ENCODE data around the gene ABL2. TPM values are rescaled to one million over a fixed set of nuclear protein-coding genes. Genes with fewer than 3 reads are reported as not detected.

The ABL2 gene
- total RNA-seq, 1 donor from 2014 or later = 35.8 TPM

- Histone ChIP-seq H3K36me3 (ENCODE audit: control insufficient read depth, insufficient read depth, low read length) (peaks cover 10% of the 10 kb centered on the region), H3K27me3 (ENCODE audit: control insufficient read depth, insufficient read depth, low read length) (no peaks in the 10 kb centered on the region), H3K4me3 (ENCODE audit: low read depth, low read length) (no peak overlapping the region)
- FAIRE-seq (no peak), DNase-seq (ENCODE audit: low read depth) (no peak)
- no peak for TF ChIP-seq CTCF (IDR thresholded peaks at IDR 0.05; ENCODE audit: insufficient read depth, low read length, severe bottlenecking)
Measured at GRCh38 chr1:179090923-179091322, 138.6 kb downstream of the ABL2 start.

DNA sequence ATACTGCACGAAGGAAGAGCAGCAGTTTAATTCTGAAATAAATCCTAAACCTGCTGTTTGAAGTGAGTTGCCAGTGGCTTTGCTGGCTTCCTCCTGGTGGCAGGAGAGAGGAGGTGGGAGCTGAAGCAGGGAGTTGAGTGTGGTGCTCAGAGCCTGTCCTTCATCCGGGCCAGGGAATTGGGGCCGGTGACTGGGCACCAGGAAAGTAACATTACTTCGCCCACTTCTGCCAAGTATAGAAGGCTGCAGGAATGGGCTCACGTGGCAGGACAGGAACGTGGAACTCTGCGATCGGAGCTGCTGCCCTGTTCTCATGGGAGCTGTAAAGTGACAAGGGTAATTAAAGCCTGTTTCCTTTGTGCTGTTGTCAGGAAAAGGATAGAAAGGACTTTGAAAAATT is 139.0 kb downstream of the ABL2 start:
- Histone ChIP-seq H3K36me3 (ENCODE audit: control insufficient read depth, insufficient read depth, low read length) (peaks cover 9% of the 10 kb centered on the region), H3K4me3 (ENCODE audit: low read depth, low read length) (no peak overlapping the region), H3K27me3 (ENCODE audit: control insufficient read depth, insufficient read depth, low read length) (no peaks in the 10 kb centered on the region)
- TF ChIP-seq CTCF (IDR thresholded peaks at IDR 0.05; ENCODE audit: insufficient read depth, low read length, severe bottlenecking) = no peak
- no peak for FAIRE-seq
- no peak for DNase-seq (ENCODE audit: low read depth)

GRCh38 chr1:179089827-179090482 is 139.5 kb downstream of the ABL2 start:
- FAIRE-seq = no peak
- Histone ChIP-seq H3K4me3 (ENCODE audit: low read depth, low read length) (no peak overlapping the region), H3K36me3 (ENCODE audit: control insufficient read depth, insufficient read depth, low read length) (peaks cover 9% of the 10 kb centered on the region), H3K27me3 (ENCODE audit: control insufficient read depth, insufficient read depth, low read length) (no peaks in the 10 kb centered on the region)
- no peak for DNase-seq (ENCODE audit: low read depth)
- TF ChIP-seq CTCF (IDR thresholded peaks at IDR 0.05; ENCODE audit: insufficient read depth, low read length, severe bottlenecking) = no peak

GRCh38 chr1:179087665-179088064 is 141.8 kb downstream of the ABL2 start:
- peaks cover 3% of the 10 kb centered on the region for H3K36me3 ChIP-seq (ENCODE audit: control insufficient read depth, insufficient read depth, low read length)
- DNase-seq (ENCODE audit: low read depth) = no peak
- no peaks in the 10 kb centered on the region for H3K27me3 ChIP-seq (ENCODE audit: control insufficient read depth, insufficient read depth, low read length)
- no peak for TF ChIP-seq CTCF (IDR thresholded peaks at IDR 0.05; ENCODE audit: insufficient read depth, low read length, severe bottlenecking)
- no peak overlapping the region for H3K4me3 ChIP-seq (ENCODE audit: low read depth, low read length)
- no peak for FAIRE-seq

GRCh38 chr1:179083533-179083932 is 145.9 kb downstream of the ABL2 start:
- no peak for FAIRE-seq

More at GRCh38 chr1:179083533-179083932, 145.9 kb downstream of the ABL2 start:
- Histone ChIP-seq H3K4me3 (ENCODE audit: low read depth, low read length) (no peak overlapping the region), H3K36me3 (ENCODE audit: control insufficient read depth, insufficient read depth, low read length) (peaks cover 3% of the 10 kb centered on the region), H3K27me3 (ENCODE audit: control insufficient read depth, insufficient read depth, low read length) (no peaks in the 10 kb centered on the region)
- no peak for DNase-seq (ENCODE audit: low read depth)
- TF ChIP-seq CTCF (IDR thresholded peaks at IDR 0.05; ENCODE audit: insufficient read depth, low read length, severe bottlenecking) = no peak
